ENCODE results near the gene ANKRD31.

ANKRD31 gene

DNA sequence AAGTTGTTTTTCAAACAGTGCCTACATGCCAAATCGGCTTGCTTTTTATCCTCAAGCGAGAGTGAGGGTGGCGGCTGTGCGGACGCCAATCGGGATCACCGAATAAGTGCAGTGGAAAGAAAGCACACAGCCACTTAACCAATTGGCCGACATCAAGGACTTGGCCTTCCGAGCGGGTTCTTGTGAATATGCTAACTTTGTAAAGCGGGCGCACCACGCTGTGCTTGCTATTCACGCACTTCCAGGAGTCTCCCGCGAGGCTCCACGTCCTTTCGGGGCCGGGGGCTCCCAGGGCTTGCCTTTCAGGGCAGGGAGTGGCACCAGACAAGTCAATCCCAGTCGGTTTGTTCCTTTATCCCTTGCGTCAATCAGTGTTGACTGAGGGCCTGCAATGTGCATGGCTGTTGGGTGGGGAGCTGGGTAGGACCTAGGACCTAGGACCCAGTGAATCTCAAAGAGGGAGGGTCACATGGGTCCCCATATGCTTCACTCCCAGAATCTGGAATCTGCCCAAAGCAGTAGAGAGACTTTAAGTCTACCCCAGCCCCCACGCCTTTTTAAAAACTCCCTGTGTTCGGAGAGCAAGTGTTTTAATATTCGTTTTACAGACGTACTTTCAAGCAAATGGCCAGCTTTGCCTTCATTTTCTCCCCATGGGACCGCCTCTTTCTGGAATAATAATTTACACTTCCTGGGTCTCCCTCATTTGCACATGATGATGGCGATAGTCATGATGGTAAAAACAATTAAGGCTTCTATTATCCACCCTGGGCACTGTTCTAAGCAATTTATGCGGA is 182.3 kb downstream of the ANKRD31 start:
- DNase-seq = no peak

DNA sequence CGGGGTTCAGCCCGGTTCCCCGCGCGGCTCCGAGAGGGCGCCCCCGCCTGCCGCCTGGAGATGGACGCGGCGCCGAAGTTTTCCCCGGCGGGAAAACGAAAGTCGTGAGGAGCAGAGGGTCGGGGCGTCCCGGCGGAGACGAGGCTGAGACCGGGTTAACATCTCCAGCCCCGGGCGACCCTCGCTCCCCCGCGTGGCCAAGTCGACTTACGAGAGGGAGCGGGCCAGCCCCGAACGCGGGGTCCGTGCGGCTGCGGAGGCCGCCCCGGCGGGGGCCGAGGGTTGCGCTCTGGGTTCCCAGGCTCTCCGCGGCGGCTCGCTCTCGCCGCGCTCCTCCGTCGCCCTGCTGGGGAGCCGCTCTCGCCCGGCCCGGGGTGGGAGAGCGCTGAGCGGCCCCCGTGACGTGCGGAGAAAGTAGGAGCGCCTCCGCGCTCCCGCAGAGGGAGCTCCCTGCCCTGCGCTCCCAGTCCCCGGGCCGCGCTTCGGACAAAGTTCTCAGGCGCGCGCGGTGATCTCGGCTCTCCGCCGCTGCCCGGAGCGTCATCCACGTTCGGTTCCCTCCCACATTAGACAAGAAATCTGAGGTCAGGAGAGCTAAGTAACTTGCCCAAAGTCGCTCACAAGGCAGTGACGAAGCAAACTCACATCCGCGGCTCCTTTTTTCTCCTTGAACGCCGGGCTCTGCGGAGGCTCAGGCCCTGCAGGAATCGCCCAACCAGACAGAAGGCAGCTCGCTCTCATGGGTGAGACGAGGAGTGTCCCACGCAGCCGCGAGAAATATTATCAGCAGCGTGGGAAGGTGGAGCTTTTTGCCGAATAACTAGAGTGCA is 183.2 kb downstream of the ANKRD31 start:
- no peak for DNase-seq

DNA sequence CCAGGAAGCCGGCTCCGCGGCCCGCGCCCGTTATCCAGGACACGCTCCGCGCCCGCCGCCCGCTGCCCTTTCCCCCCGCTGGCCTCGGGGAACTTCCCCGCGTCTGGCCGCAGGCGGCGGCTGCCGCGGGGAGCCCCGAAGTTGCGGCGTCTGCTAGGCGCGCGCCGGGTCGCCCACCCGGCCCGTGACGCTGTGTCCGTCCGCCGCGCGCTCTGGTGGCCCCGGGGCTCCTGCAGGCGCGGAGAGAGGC is 183.7 kb downstream of the ANKRD31 start:
- no peak for DNase-seq

DNA sequence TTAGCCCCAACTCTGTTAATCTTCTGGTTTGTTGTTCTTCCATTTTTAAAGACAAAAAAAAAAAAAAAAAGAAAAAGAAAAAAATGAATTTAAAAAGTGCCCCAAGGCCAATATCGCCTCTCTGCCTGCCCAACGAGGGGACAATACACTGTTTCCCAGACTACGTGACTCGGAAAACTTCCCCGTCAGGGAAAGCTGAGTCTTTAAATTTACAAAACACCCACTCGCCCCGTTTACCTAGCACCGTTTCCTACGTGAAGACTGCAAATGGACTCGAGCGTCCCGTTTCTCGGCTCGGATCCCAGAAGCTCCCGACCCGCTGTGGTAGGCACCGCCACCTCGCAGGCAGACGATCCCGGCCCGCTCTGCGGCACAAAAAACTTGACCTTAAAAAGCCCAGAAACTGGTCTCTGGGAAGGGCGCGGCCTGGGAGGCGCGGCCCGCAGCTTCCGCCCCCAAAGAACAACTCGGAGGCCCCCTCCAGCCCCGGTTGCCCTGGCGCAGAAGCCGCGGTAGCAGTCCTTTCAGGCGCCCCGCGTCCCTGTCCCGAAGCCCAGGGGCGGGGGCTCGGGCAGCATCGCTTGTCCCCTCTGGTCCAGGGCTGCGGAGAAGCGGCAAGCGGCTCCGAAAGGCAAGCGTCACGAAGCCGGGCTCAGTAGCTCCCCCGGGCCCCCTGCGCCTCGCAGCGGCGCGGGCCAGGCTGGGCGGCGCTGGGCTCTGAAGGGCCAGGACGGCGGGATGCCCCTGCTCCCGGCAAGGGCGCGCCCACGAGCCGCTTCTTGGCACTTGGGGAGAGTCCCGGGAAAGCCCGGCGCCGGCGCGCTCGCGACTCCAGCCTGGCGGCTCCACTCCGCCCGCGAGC is 184.3 kb downstream of the ANKRD31 start, which contains the start of gene GCNT4:
TSS of gene GCNT4 (minus strand) at position 367 of the 862 bp plus-strand sequence. CDS start 22,521 bp downstream, outside the sequence.
- DNase-seq = no peak

DNA sequence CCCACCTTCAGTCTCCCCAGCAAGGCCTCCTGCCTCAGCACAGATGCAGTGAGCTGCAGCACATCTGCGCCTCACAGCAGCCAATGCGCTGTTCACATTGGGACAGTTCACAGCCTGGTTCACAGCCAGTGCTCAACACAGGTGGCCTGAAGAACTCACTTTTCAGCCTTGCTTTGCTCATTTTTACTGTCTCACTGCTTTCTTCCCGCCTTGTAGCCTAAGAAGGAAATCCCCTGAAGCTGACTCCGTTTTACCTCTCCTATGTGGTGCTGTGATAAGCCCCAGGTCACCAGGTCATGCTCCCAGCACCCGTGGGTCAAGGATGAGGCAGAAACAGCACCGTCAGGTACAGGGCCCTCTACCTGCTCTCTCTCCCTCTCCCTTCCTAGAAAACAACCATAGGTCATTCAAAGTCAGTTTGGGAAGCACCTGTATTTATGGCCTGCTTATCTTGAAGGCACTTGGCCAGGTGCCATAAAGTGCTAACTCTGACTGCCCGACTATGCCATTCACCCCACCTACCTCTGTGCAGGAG is 185.4 kb downstream of the ANKRD31 start:
- DNase-seq = no peak

DNA sequence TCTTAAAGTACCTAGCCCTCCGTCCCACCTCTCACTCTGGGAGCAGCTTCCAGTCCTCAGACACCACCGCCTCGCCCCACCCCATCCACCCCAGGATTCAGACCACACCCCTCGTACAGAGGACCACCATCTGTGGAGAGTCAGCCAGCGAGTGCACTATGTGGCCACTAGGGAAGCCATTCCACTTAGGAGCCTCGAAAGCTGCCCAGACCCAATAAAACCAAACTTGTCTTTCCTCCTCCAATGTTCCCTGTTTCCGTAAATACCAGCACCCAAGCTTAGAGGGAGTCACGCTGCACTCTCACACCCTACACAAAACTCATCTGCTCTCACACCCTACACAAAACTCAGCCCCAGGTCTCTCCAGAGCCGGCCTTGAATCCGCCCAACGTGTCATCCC is 186.3 kb downstream of the ANKRD31 start:
- DNase-seq = no peak

DNA sequence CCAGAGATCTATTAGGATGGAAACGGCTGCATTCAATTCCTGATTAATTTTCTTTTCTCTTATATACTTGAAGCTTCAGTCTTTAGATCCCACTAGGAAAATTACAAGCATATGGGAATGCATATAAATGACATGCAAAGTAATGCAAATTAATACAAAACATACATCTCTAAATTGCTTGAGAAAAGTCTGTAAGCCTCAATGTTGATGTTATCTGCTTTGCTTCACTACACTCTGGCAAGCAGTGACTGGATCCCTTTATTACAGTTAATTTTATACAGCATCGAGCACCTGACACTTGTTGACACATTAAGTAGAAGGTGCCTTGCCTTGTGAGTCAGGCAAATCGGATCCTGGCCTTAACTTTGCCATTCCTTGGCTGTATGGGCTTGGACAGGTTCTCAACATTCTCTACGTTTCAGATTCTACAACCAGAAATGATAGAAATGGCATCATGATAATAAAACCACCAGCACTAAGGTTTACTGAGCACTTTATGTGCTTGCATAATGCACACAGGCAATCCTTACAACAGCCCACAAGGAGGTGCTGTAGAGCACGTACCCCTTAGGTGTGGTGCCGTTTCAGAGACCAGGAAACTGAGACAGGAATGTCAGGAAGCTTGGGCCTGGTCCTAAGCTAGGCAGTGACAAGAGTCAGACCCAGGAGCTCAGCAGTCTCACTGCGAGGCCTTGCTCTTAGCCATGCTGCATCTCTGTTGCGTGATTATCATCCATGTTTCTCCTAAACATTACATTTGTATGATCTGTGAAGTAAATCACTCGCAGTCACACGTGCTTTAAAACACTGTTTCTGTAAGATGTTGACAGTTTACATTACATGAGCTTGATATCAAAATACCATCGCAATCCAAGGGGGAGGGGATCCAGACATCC is 187.0 kb downstream of the ANKRD31 start:
- DNase-seq = peak; percentile 45

DNA sequence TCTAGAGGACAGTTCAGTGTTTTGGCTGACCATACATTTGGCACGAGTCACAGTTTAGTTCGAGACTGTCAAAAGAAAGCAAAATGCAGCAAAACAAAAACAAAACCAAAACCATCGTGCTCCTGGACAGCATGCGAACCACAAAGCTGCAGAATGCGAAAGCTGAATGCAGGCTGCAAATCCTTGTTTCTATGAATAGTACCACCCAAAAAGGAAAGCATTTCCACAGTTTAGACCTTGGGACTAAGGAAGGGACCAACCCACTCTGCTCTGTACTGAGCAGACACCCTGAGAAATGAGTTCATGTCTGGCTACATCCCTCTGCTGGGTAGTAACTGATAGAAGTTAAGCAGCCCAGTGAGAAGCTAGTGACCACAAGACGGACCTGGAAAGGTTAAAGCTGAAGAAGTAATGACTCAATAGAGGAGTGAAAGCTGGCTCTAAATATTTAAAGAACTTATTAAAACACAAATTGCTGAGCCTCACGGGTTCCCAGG is 188.2 kb downstream of the ANKRD31 start:
- DNase-seq = no peak

DNA sequence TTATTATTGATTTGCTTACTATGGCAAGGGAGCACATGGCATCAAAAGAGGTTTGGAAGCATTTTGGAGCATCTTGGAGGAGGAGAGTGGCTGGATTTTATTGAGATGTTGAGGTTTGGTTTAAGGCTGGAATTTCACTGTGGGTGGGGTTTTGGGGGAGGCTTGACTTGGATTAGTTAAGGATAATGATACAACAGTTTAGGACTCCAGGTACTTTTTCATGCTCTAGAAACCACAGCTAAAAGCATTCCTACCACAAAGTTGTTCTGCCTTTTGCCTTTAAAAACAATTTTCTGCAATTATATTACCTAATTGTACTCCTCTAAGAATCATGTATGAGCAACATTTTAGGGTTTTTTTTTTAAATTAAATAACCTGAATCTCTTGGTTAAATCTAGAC is 189.3 kb downstream of the ANKRD31 start:
- DNase-seq = no peak

DNA sequence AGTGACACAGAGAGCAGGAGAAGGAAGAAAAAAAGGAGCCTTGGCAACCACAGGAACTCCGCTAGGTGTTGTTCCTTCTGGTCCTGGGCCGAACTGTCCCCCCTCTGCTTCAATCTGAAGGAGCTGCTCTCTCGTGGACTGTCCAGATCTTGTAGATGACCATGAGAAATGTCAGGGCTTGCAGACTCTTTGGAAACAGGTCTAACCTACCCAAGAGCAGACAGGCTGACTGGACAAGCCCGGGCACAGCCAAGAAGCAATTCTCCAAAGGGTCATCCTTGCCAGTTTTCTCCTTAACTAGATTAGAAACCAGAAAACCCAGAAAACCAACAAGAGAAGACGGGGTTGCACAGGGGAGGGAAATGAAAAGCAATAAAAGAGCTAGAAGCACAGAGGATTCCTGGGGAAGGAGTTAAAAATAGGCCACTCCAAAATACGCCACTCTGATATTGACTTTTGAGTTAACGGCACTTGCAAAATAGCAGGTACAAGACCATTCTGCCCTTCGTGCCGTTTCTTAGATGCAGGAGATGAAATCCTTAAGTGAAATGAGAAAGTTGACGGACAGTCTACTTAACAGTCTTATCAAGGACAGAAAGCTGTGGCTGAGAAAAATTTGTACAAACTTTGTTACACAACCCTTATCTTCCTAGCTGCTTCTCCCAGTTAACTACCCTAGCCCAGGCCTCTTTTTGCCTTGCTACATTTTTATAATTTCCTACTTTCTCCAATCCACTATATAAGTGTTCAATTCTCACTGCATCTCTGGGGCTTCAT is 190.1 kb downstream of the ANKRD31 start:
- DNase-seq = no peak

DNA sequence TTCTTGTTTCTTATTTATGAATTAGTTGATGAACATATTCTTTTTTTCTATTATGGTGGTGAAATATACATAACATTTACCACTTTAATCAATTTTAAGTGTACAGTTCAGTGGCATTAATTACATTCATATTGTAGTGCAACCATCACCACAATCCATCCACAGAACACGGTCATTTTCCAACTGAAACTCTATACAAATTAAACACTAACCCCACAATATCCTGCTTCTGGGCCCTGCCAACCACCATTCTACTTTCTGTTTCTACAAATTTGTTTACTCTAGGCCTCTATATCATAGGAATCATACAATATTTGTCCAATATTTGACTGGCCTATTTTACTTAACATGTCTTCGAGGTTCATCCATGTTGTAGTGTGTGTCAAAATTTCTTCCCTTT is 191.6 kb downstream of the ANKRD31 start:
- no peak for DNase-seq

DNA sequence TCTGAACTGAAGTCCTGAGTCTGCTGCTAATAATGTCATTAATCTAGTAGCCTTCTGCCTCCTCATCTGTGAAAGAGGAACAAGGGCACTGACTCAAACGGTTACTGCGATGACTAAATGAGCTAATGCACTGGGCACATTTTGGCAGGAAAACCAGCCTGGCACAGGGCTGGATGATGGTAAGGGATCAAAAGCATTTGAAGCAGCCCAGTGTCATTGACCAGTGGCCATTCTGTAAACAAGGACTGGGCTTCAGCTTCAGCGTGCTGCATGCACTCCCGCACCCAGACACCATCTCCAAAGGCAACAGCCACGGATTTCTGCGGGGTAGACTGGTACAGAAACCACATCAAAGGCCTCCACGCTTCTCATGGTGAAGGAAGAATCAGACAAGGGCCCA is 192.3 kb downstream of the ANKRD31 start:
- DNase-seq = no peak

DNA sequence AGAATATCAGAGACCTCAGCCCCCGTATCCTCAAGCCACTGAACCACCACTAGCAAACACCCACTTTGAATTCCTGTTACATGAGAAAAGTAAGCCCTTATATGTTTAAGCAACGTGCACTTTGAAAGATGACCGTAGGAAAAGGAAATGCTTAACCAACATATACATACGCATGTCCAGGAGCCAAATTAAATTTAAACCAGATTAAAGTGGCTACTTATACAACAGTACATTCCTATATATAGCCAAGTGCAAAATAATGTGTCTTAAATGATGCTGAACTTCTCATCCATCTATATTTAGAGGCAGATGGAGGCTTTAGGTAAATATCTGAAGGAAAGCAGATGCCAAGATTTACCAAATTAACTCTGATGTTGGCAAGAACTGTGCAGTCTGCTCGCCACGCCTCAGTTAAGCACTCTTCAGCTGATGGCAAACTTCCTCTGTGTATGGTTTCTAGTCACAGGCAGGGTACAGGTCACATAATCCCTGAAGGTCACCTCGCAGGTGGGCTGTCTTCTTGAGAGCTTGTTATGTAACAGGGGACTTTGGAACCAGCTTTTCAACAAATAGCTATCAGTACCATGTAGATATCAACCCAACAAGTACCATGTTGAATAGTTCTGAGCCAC is 192.9 kb downstream of the ANKRD31 start:
- no peak for DNase-seq

DNA sequence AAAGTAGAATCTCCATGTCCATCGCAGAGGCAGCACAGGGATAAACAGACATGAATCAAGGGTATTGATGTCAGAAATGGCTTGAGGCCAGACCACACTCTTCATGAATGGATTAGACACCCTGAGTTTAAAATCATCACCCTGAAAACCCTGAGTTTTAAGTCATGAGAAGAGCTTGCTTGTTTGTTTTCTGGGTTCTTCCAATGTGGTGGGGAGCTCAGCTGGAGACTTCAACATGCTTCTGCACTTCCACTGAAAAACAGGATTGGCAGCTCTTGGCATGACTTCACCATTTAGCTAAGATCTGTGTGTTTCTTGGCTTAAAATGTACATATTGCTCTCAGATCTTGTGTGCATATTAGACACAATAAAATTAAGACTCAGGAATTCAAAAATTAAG is 194.2 kb downstream of the ANKRD31 start:
- DNase-seq = no peak

DNA sequence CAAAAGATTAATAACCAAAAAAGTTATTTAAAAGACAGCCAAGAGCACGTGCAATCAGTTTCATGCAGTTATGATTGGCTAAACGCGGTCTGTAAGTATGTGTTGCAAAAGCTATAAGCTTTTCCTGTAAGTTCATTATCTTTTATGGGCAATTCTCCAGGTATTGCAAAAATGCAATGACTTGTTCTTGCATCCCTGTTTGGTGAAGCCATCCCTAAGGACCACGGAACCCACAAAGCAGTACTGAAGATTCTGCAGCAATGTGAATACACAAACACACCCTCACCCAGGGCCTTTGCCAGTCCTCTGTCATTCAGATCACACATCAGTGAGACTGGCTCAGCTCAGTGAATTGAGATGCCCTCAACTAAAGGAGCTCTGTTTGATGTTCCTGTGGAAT is 195.7 kb downstream of the ANKRD31 start:
- no peak for DNase-seq

DNA sequence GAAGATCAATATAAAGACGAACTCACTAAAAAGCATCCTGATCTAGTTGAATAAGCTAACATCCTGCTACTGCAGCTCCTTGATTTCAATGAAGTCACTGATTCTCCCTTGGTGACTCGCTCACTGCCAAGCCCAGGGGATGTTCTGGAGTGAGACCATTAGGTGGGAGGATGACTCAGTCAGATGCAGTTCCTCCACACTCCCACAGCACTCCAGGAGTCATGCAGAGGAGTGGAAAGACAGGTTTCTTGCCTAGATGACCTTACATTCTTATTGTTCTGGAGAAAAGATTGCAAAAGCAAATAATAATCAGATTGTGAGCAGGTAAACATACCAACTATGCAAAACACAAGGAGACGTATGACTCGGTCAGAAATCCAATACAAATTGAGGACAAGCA is 199.6 kb downstream of the ANKRD31 start:
- no peak for DNase-seq

DNA sequence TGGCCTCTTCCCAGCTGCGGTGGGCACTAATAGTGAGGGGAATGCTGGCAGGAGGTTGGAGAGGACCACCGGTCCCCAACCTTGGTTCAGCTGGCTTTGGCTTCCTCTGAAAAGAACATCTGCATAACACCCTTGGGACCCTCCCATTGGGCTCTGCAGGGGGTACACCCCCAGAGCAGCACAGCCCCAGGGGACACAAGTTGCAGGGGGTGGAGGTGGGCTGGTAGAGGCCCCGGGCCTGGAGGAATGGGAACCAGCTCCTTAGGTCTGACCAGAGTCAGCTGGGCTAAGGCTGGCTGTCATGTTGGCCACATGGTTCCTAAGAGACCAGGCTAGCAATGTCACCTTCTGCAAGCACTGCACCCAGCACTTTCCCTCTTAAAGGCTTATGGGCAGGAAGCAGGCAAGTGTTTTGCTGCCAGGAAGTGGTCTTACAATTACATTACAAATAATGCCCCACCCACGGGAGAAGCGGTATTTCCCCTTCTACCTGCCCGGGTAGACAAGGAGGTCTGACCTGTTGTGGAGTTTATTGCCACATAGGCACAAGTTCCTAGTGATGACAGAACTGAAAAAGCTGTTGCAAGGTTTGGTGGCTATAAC is 202.4 kb downstream of the ANKRD31 start:
- no peak for DNase-seq

DNA sequence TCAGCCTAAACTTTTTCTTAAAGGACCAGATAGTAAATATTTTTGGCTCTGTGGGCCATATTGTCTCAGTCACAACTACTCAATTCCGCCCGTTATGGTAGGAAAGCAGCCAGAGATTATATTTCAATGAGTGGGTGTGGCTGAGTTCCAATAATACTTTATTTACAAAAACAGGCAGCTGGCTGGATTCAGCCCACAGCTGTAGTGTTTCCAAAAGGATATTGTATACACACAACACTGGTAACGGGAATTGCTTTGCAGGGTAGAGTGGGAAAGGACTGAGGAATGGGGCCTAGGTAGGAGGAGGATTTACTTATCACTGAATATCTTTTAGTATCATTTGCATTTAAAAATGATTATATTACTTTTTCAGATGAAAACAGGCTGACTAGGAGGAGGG is 205.3 kb downstream of the ANKRD31 start:
- no peak for DNase-seq

DNA sequence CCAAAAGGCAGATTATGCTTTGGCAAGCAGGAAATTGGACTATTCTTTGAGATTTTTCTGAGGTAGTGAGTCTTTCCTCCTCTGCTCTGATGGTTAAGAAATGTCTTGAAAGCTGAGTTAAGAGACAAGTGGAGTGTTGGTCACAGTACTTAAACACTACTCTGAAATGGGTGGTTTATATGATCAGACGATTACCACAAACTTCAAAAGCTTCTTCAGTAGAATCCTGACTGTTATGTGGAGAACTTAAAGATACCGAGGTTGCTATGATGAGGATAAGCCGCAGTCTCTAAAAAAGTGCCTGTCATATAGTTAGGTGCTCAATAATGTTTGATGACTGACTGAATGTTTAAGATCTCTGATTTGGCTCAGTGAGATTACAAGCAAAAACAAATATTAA is 208.6 kb downstream of the ANKRD31 start:
- no peak for DNase-seq
